Stimulated activated CD4-positive, alpha-beta T cell treated with anti-CD3 and anti-CD28 coated beads, Interleukin-1b, Interleukin-23, amount 100 ng/mL, for 48 hours (primary cell): ENCODE results near the gene LETMD1.

Source experiments
- DNase-seq: peaks from one replicate; pipeline ENCODE4 v3.0.0-alpha.2; 2020

Gene LETMD1

DNA sequence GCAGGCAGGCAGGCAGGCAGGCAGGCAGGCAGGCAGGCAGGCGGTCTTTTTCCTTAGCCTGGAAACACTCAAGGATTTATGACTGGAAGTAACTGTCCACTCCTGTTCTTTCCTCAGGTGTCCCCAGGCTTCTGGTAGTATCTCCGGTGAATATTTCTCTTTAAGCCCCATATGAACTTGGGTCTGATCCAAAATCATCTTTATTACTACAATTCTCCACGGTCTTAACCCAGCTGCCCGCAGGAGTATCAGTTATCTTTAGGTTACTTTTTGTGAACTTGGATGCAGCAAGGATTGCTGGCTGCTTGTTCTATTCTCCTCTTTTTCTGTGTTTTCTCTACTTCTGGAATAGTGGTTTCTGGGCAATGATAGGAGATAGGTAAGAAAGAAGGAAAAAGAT, 32.0 kb downstream of the LETMD1 start:
- no peak for DNase-seq

DNA sequence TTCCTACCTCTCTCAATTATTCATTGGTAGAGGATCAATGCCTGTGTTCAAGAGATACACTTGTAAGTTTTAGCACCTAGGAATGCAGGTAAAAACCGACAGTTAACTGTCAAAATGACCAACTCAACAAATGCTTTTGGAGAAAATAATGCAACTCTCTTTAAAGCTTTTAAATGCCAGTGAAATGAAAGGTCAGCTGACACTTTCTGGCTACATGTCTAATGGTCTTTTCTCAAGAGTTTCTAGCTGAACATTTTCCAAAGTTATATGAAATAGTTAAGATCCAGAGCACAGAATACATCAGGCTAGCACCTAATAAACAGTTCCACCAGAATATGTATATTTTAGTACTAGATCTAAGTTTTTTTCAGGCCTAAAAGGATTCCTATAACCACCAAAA, 33.3 kb downstream of the LETMD1 start:
- DNase-seq: no peak

DNA sequence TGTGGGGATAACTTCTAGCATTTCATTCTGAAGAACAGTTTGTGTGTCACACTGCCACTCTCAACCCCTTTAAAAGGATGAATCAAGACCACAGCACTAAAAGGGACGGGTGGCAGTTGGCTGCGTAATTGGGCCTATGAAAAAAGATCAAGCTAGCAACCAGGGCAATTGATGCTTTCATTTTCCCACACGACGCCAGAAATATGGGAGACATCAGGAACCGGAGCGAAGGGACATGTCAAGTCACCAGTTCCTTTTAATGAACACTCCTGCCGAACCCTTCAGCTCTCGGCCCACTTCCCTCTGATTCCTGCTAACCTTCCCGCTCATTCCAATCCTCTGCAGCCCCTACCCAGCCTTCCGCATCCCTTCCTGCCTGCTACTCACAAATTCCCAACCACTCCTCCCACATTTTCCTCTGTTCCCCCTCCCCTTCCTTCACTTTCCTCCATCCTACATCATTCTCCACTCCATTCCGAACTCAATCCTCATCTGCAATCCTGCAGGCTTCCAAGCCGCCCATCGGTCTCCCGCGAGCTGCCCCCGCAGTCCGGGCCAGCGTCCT, 34.5 kb downstream of the LETMD1 start:
- DNase-seq: peak; percentile 29

- peak; percentile 96 for DNase-seq
Measured at GRCh38 chr12:51083126-51083833, 35.2 kb downstream of the LETMD1 start, which contains the start of gene CSRNP2. Gene CSRNP2 (minus strand): TSS chr12:51083596. CDS start chr12:51076561, 7,035 bp downstream.

DNA sequence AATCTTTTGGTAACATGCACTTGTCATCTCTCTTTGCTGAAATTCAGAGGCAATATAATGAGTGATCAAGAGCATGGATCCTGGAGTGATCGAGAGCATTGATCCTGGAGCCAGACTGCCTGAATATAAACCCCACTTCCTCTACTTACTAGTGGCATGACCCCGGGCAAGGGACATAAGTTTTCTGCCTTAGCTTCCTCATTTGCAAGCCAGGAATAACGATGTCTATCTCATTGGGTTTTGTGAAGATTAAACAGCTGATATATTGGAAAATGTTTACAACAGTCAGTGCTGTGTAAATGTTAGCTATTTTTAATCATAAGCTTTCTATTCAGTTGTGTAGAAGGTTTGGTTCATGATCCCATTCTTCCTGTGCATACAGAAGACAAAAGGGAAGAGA, 37.6 kb downstream of the LETMD1 start:
- no peak for DNase-seq

DNA sequence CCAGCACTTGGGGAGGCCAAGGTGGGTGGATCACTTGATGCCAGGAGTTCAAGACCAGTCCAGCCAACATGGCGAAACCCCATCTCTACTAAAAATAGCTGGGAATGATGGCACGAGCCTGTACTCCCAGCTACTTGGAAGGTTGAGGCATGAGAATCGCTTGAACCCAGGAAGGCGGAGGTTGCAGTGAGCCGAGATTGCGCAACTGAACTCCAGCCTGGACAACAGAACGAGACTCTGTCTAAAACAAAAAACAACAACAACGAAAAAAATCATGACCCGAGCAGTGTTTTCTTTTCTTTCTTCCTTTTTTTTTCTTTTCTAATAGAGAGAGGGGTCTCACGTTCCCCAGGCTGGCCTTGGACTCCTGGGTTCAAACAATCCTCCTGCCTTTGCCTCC, 38.8 kb downstream of the LETMD1 start:
- no peak for DNase-seq

GRCh38 chr12:51087818-51088217, 39.7 kb downstream of the LETMD1 start:
- DNase-seq: peak; percentile 52

- DNase-seq: no peak
Measured at GRCh38 chr12:51090705-51091229, 42.6 kb downstream of the LETMD1 start.

DNA sequence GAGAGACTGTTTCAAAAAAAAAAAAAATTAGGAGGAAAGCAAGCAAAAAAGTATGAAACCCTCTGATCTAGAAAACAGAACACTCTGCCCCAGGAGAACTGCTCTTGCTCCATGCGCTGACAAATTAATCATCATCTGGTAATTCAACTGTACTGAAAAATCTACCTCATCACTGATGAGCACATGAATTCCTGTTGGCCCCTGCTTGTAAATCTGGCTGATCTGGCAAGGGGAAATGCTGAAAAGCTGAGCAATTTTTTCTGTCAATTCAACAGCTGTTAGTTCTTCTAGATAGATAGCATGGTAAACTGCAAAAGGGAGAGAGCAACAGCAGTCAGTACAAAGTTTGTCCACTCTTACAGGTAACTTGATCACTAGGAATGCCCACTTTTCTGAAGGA, 50.5 kb downstream of the LETMD1 start:
- DNase-seq: no peak

GRCh38 chr12:51103977-51104376, 55.9 kb downstream of the LETMD1 start:
- DNase-seq: peak; percentile 40

- DNase-seq: no peak
Measured at GRCh38 chr12:51108136-51108535, 60.0 kb downstream of the LETMD1 start.
